ENCODE measurements around the gene PDE4C. TPM values are rescaled to one million over a fixed set of nuclear protein-coding genes. Genes with fewer than 3 reads are reported as not detected.

The PDE4C gene
- total and polyA plus RNA-seq, 10 of the 15 experiments (the other 5 are each of a cell fraction or from before 2014, with no cell fraction given): 0.08 to 0.73 (median 0.34) TPM

DNA sequence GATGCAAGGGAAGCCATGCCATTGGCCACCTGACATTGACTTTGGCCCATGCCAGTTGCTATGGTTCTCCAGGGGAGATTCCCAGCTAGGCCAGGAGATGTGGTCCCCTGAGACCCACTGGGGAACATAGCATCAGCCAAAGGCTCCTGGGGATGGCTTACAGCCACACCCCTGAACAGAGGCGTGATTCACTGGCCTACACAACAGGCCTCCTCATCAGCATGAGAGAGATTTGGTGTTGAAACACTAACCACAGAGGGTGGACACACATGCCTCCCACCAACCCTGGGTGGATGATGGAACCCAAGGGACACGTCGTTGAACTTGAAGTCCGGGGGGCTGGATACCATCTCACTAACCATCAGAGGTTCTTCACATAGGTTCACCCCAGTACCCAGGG is 33.7 kb upstream of the PDE4C start:
- no peak overlapping the region for H3K4me2 ChIP-seq (ENCODE audit: control insufficient read depth, insufficient read depth)
- no peaks in the 10 kb centered on the region for H3K79me2 ChIP-seq (ENCODE audit: control insufficient read depth, insufficient read depth, low read length)
- RAD21 ChIA-PET (ENCODE audit: unreplicated experiment): no interaction called here
- H3K36me3 ChIP-seq (ENCODE audit: control insufficient read depth in 2 of 2, insufficient read depth in 2 of 2, low read length in 1 of 2): no peaks in the 10 kb centered on the region
- FAIRE-seq (no peak), DNase-seq (ENCODE audit: low read depth, low spot score) (no peak), ATAC-seq (no peak)
- SMC1A ChIA-PET (ENCODE audit: uncharacterized antibody, unreplicated experiment): no interaction called here
- in situ Hi-C loops (cut with MboI) (no loop called here), intact Hi-C loops (cut with micrococcal nuclease; ENCODE audit: unreplicated experiment) (no loop called here)
- H3K4me3 ChIP-seq: no peak overlapping the region
- CTCF ChIA-PET: interaction anchor here (1.2 to 1.3 kb wide), 3 partner anchors 19 to 64 kb away, joined by 3 to 5 read pairs (median 4); no protein-coding TSS in a partner anchor
- H4K20me1 ChIP-seq (ENCODE audit: control insufficient read depth, insufficient read depth): no peaks in the 10 kb centered on the region
- H3K27me3 ChIP-seq (replicated peaks in 1 of 2; ENCODE audit: control insufficient read depth in 2 of 2, insufficient read depth in 2 of 2, low read length in 1 of 2): no peaks in the 10 kb centered on the region
- no peaks in the 10 kb centered on the region for H3K9me3 ChIP-seq (replicated peaks; ENCODE audit: control insufficient read depth, insufficient read depth, low read length)
- 63% methylated on average over 4 of the region's 4 CpGs for WGBS (ENCODE audit: insufficient coverage, insufficient replicate concordance, low lambda C conversion rate, missing lambda C conversion rate)
- no peak overlapping the region for H3K27ac ChIP-seq (ENCODE audit: control insufficient read depth, insufficient read depth)
- POLR2A ChIA-PET: no interaction called here
- no peaks in the 10 kb centered on the region for H3K4me1 ChIP-seq (ENCODE audit: control insufficient read depth, insufficient read depth, low read length)
- no peak overlapping the region for H2AFZ ChIP-seq (ENCODE audit: control insufficient read depth, low read depth, low read length)
- BruUV-seq (replicated peaks): no TSS peak
- H3K9ac ChIP-seq (ENCODE audit: control insufficient read depth, insufficient read depth, low read length): no peak overlapping the region
- TF ChIP-seq BCL3 (IDR thresholded peaks at IDR 0.05; ENCODE audit: borderline replicate concordance, insufficient read depth, low read depth, low read length, poor library complexity, severe bottlenecking): no peak
- TF ChIP-seq SREBF2 (IDR thresholded peaks at IDR 0.05; ENCODE audit: low read length): no peak
- no peak for TF ChIP-seq RELA (IDR thresholded peaks at IDR 0.05; ENCODE audit: borderline replicate concordance, partially characterized antibody)
- TF ChIP-seq ZNF24 (IDR thresholded peaks at IDR 0.05): no peak
- TF ChIP-seq ZNF592 (IDR thresholded peaks at IDR 0.05): no peak
- TF ChIP-seq EP300 (IDR thresholded peaks at IDR 0.05; ENCODE audit: borderline replicate concordance in 1 of 2, control insufficient read depth in 1 of 2, low read depth in 2 of 2, low read length in 2 of 2): no peak
- TF ChIP-seq, protein P1, sequence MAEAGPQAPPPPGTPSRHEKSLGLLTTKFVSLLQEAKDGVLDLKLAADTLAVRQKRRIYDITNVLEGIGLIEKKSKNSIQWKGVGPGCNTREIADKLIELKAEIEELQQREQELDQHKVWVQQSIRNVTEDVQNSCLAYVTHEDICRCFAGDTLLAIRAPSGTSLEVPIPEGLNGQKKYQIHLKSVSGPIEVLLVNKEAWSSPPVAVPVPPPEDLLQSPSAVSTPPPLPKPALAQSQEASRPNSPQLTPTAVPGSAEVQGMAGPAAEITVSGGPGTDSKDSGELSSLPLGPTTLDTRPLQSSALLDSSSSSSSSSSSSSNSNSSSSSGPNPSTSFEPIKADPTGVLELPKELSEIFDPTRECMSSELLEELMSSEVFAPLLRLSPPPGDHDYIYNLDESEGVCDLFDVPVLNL (IDR thresholded peaks at IDR 0.05; ENCODE audit: low read depth, low read length): no peak
- no peak for TF ChIP-seq MLLT1 (IDR thresholded peaks at IDR 0.05)
- no peak for TF ChIP-seq BMI1 (IDR thresholded peaks at IDR 0.05; ENCODE audit: borderline replicate concordance)
- TF ChIP-seq SMAD5 (IDR thresholded peaks at IDR 0.05; ENCODE audit: low read depth): no peak
- no peak for TF ChIP-seq E4F1 (IDR thresholded peaks at IDR 0.05; ENCODE audit: borderline replicate concordance, partially characterized antibody)
